Measurements from ENCODE around the gene TXNL4A. TPM values are rescaled to one million over a fixed set of nuclear protein-coding genes. Genes with fewer than 3 reads are reported as not detected.

Gene TXNL4A
- total and polyA plus RNA-seq, 12 donors, result 26.5 to 148 (median 91.5) TPM

- Histone ChIP-seq H3K36me3 (replicated peaks in 1 of 2) (no peaks in the 10 kb centered on the region), H3K4me1 (replicated peaks in 1 of 2) (peaks cover 0 to 3% of the 10 kb centered on the region in 2 donors), H3K9me3 (replicated peaks in 1 of 3) (no peaks in the 10 kb centered on the region), H3K27me3 (no peaks in the 10 kb centered on the region), H3K4me3 (no peak overlapping the region), H3K27ac (no peak overlapping the region)
- no peak for TF ChIP-seq POLR2A (IDR thresholded peaks at IDR 0.05)
- TF ChIP-seq CTCF (IDR thresholded peaks at IDR 0.05), result no peak
- DNase-seq, result no peak
- WGBS, 4 donors, result 92 to 97% (median 95%) methylated on average over 2 of the region's 2 CpGs
- intact Hi-C loops (cut with DNase I), result loop anchor here in 1 of 2 donors (10.0 kb wide), 1 partner anchor 274 kb away; no protein-coding TSS in a partner anchor
Measured at GRCh38 chr18:79958981-79959380, 29.4 kb downstream of the TXNL4A start.

GRCh38 chr18:79956276-79956675, 32.1 kb downstream of the TXNL4A start:
- Histone ChIP-seq H3K27ac (no peak overlapping the region), H3K36me3 (replicated peaks in 1 of 2) (no peaks in the 10 kb centered on the region), H3K27me3 (no peaks in the 10 kb centered on the region), H3K9me3 (replicated peaks in 1 of 3) (no peaks in the 10 kb centered on the region), H3K4me1 (replicated peaks in 1 of 2) (no peaks in the 10 kb centered on the region), H3K4me3 (no peak overlapping the region)
- no peak for TF ChIP-seq CTCF (IDR thresholded peaks at IDR 0.05)
- no peak for TF ChIP-seq POLR2A (IDR thresholded peaks at IDR 0.05)
- intact Hi-C loops (cut with DNase I), result loop anchor here in 1 of 2 donors (10.0 kb wide), 1 partner anchor 271 kb away; no protein-coding TSS in a partner anchor
- no peak for DNase-seq
- 73 to 89% (median 85%) methylated on average over 2 of the region's 2 CpGs for WGBS, 4 donors

GRCh38 chr18:79955302-79956075, 32.9 kb downstream of the TXNL4A start:
- 85 to 94% (median 86%) methylated on average over 12 of the region's 12 CpGs for WGBS, 4 donors
- intact Hi-C loops (cut with DNase I), result loop anchor here in 1 of 2 donors (10.0 kb wide), 1 partner anchor 271 kb away; no protein-coding TSS in a partner anchor
- Histone ChIP-seq H3K36me3 (replicated peaks in 1 of 2) (no peaks in the 10 kb centered on the region), H3K4me3 (no peak overlapping the region), H3K4me1 (replicated peaks in 1 of 2) (peaks cover 0 to 1% of the 10 kb centered on the region in 2 donors), H3K27ac (no peak overlapping the region), H3K9me3 (replicated peaks in 1 of 3) (no peaks in the 10 kb centered on the region), H3K27me3 (no peaks in the 10 kb centered on the region)
- TF ChIP-seq CTCF (IDR thresholded peaks at IDR 0.05) (no peak), POLR2A (IDR thresholded peaks at IDR 0.05) (no peak)
- DNase-seq, result peak in 1 of 7 donors; percentile 1

GRCh38 chr18:79954791-79955190, 33.6 kb downstream of the TXNL4A start:
- Histone ChIP-seq H3K27me3 (no peaks in the 10 kb centered on the region), H3K4me1 (replicated peaks in 1 of 2) (peaks cover 0 to 8% of the 10 kb centered on the region in 2 donors), H3K36me3 (replicated peaks in 1 of 2) (no peaks in the 10 kb centered on the region), H3K4me3 (no peak overlapping the region), H3K27ac (no peak overlapping the region), H3K9me3 (replicated peaks in 1 of 3) (no peaks in the 10 kb centered on the region)
- TF ChIP-seq POLR2A (IDR thresholded peaks at IDR 0.05) (no peak), CTCF (IDR thresholded peaks at IDR 0.05) (no peak)
- DNase-seq, result peak in 2 of 7 donors; percentile 19 to 48
- WGBS, 4 donors, result 74 to 89% (median 83%) methylated on average over 4 to 5 of the region's 5 CpGs
- intact Hi-C loops (cut with DNase I), result loop anchor here in 1 of 2 donors (10.0 kb wide), 1 partner anchor 270 kb away; no protein-coding TSS in a partner anchor
